GM12878 (cell line): ENCODE measurements around the gene NT5C3B.

Experiments used
- CTCF ChIP-seq, 3 experiments: IDR thresholded peaks in 2 of 3; conservative IDR thresholded peaks in 1 of 3; 2 replicates each; pipeline ENCODE4 v1.5.1; 2011; ENCODE audit warnings: low read depth in 3 of 3, low read length in 3 of 3, mild to moderate bottlenecking in 3 of 3, control low read depth in 2 of 3, moderate library complexity in 2 of 3, inconsistent platforms in 1 of 3, mixed read lengths in 1 of 3; ENCODE audit not compliant: control insufficient read depth in 2 of 3, insufficient read depth in 1 of 3; ENCODE audit errors: extremely low read depth in 1 of 3
- EZH2 ChIP-seq: IDR thresholded peaks from 2 replicates; pipeline ENCODE4 v1.6.1; 2012; ENCODE audit warnings: low read depth, mild to moderate bottlenecking, control low read depth, inconsistent platforms, low read length, borderline replicate concordance; ENCODE audit not compliant: control insufficient read depth
- SIN3A ChIP-seq: IDR thresholded peaks from 2 replicates; pipeline ENCODE4 v1.6.1; 2012; ENCODE audit warnings: low read depth, low read length, improper control_type of control experiment
- YY1 ChIP-seq: IDR thresholded peaks from 2 replicates; pipeline ENCODE4 v1.6.1; 2011; ENCODE audit warnings: low read depth, mild to moderate bottlenecking, low read length

GRCh38 chr17:41869426-41869825 lies 33.4 kb upstream of the NT5C3B start:
- no peak for TF ChIP-seq YY1
- no peak for TF ChIP-seq SIN3A
- TF ChIP-seq EZH2, result no peak
- TF ChIP-seq CTCF (IDR thresholded peaks at IDR 0.05 in 2 of 3, conservative IDR thresholded peaks at IDR 0.05 in 1 of 3; ENCODE audit: control insufficient read depth in 2 of 3, extremely low read depth in 1 of 3, insufficient read depth in 1 of 3, low read depth in 3 of 3, low read length in 3 of 3), result no peak
